HepG2 (cell line): ENCODE data around the gene B4GALT5. TPM values are rescaled to one million over a fixed set of nuclear protein-coding genes. Genes with fewer than 3 reads are reported as not detected.
A peak's percentile ranks its signal among the peaks of the same experiment; 100 is the strongest.

Experiments used
- KDM6A ChIP-seq: IDR thresholded peaks from 2 replicates; pipeline ENCODE4 v1.6.1; 2016; ENCODE audit warnings: low read depth
- NCOA2 ChIP-seq: sonication (generic); formaldehyde crosslinking; IDR thresholded peaks from 2 replicates; pipeline ENCODE4 v1.8.0; 2022; ENCODE audit warnings: inconsistent platforms
- SKI ChIP-seq: fragments of 450-650 bp; IDR thresholded peaks from one replicate; pipeline ENCODE4 v1.6.1; 2018; ENCODE audit warnings: mild to moderate bottlenecking; ENCODE audit not compliant: partially characterized antibody
- SMC3 ChIP-seq: IDR thresholded peaks from 2 replicates; pipeline ENCODE4 v1.6.1; 2011; ENCODE audit warnings: low read length, improper control_type of control experiment
- TEAD3 ChIP-seq: optimal IDR thresholded peaks from 2 replicates; pipeline ENCODE3; 2016; ENCODE audit warnings: borderline replicate concordance
- U2AF2 ChIP-seq: fragments of 200-400 bp; formaldehyde crosslinking; IDR thresholded peaks from 2 replicates; pipeline ENCODE4 v1.6.1; 2017; ENCODE audit warnings: low read depth, mild to moderate bottlenecking, low read length
- ZNF589 ChIP-seq: sonication (generic); formaldehyde crosslinking; conservative IDR thresholded peaks from 2 replicates; pipeline ENCODE4 v1.8.0; 2022; ENCODE audit warnings: mild to moderate bottlenecking, moderate library complexity, missing genetic modification reagents
- ZSCAN12 ChIP-seq: sonication (generic); formaldehyde crosslinking; IDR thresholded peaks from 2 replicates; pipeline ENCODE4 v1.9.0; 2021; ENCODE audit warnings: mild to moderate bottlenecking, missing genetic modification reagents
- polyA plus RNA-seq, 8 experiments: library from polyadenylated mRNA; depleted of rRNA in 3 of 8; stranded (reverse) in 7 of 8; unstranded in 1 of 8; fragments of >200 nt; fragmentation: Illumina TruSeq in 4 of 8; extraction: Trizol in 4 of 8; gene quantifications; 2 replicates each; pipeline versions ENCODE4 v1.2.1 to v1.2.3, GENCODE V29; 2011 to 2016; ENCODE audit warnings: low read depth in 4 of 8, missing spikeins in 1 of 8, mixed read lengths in 1 of 8; ENCODE audit not compliant: insufficient read depth in 1 of 8
- total RNA-seq, 5 experiments: library from RNA; depleted of rRNA; stranded (reverse); fragments of >200 nt; fragmentation: Illumina TruSeq; extraction: Trizol; gene quantifications; 2 replicates each; pipeline ENCODE4 v1.2.3, GENCODE V29; 2016; ENCODE audit warnings: low read depth in 1 of 5
- TF ChIP-seq, protein P1 (sequence below): sonication (generic); formaldehyde crosslinking; IDR thresholded peaks from 2 replicates; pipeline ENCODE4 v1.4.0; 2020; ENCODE audit warnings: missing genetic modification reagents, borderline replicate concordance
- TF ChIP-seq, protein P2 (sequence below): sonication (generic); formaldehyde crosslinking; conservative IDR thresholded peaks from 2 replicates; pipeline ENCODE4 v1.4.0; 2020; ENCODE audit warnings: mild to moderate bottlenecking, missing genetic modification reagents, moderate library complexity
- TF ChIP-seq, protein P3 (sequence below): sonication (generic); formaldehyde crosslinking; IDR thresholded peaks from 2 replicates; pipeline ENCODE4 v1.4.0; 2020; ENCODE audit warnings: missing genetic modification reagents, mild to moderate bottlenecking, borderline replicate concordance
- TF ChIP-seq, protein P4 (sequence below): sonication (generic); formaldehyde crosslinking; conservative IDR thresholded peaks from 2 replicates; pipeline ENCODE4 v1.8.0; 2022; ENCODE audit warnings: low read depth, missing genetic modification reagents
- TF ChIP-seq, protein P5 (sequence below): sonication (generic); formaldehyde crosslinking; IDR thresholded peaks from 2 replicates; pipeline ENCODE4 v1.4.0; 2020; ENCODE audit warnings: missing genetic modification reagents

Gene B4GALT5
- total and polyA plus RNA-seq, 2 of the 13 experiments (the other 11 are each of a cell fraction or from before 2014, with no cell fraction given) = 27.3 to 30.9 TPM

DNA sequence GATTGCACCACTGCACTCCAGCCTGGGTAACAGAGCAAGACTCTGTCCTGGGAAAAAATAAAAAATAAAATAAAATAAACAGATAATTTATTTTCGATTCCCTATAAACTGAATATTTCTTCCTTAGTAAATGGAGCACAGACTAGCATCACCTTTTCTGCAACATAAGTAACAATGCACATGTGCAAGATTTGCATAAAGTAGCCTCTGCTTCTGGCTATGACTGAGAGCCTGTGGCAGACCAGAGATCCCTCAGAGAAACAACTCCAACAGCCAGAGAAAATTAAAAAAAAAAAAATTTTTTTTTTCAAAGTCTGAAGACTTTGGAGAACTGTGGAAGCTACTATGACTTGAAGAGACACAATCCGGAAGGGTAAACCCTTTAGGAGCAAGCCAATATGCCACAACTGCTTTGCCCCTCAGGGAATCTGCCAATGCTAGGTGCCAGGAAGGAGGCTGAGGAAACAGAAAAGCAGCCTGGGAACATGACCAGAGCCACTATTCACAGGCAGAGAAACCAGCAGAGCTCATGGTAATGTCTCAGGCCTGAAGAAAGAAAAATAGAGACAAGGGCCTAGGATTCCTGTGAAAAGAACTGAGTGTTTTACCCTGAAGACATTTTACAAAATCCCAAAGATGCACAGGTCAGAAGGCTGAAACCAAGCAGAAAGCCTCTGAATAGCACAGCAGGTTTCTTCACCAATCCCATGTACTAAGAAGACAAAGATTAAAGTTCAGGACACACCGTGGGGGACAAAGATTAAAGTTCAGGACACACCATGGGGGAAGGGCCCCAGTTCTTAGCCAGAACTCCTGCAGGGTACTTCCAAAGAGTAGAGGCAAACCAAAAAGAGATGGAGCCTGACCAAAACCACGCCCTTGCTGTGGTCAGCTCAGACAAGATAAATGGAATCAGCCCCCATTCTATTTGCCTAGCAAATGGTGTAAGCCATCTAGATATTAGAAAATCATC is 25.8 kb downstream of the B4GALT5 start (continued):
- TF ChIP-seq, protein P1, sequence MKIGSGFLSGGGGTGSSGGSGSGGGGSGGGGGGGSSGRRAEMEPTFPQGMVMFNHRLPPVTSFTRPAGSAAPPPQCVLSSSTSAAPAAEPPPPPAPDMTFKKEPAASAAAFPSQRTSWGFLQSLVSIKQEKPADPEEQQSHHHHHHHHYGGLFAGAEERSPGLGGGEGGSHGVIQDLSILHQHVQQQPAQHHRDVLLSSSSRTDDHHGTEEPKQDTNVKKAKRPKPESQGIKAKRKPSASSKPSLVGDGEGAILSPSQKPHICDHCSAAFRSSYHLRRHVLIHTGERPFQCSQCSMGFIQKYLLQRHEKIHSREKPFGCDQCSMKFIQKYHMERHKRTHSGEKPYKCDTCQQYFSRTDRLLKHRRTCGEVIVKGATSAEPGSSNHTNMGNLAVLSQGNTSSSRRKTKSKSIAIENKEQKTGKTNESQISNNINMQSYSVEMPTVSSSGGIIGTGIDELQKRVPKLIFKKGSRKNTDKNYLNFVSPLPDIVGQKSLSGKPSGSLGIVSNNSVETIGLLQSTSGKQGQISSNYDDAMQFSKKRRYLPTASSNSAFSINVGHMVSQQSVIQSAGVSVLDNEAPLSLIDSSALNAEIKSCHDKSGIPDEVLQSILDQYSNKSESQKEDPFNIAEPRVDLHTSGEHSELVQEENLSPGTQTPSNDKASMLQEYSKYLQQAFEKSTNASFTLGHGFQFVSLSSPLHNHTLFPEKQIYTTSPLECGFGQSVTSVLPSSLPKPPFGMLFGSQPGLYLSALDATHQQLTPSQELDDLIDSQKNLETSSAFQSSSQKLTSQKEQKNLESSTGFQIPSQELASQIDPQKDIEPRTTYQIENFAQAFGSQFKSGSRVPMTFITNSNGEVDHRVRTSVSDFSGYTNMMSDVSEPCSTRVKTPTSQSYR = peak; percentile 95
- TF ChIP-seq, protein P2, sequence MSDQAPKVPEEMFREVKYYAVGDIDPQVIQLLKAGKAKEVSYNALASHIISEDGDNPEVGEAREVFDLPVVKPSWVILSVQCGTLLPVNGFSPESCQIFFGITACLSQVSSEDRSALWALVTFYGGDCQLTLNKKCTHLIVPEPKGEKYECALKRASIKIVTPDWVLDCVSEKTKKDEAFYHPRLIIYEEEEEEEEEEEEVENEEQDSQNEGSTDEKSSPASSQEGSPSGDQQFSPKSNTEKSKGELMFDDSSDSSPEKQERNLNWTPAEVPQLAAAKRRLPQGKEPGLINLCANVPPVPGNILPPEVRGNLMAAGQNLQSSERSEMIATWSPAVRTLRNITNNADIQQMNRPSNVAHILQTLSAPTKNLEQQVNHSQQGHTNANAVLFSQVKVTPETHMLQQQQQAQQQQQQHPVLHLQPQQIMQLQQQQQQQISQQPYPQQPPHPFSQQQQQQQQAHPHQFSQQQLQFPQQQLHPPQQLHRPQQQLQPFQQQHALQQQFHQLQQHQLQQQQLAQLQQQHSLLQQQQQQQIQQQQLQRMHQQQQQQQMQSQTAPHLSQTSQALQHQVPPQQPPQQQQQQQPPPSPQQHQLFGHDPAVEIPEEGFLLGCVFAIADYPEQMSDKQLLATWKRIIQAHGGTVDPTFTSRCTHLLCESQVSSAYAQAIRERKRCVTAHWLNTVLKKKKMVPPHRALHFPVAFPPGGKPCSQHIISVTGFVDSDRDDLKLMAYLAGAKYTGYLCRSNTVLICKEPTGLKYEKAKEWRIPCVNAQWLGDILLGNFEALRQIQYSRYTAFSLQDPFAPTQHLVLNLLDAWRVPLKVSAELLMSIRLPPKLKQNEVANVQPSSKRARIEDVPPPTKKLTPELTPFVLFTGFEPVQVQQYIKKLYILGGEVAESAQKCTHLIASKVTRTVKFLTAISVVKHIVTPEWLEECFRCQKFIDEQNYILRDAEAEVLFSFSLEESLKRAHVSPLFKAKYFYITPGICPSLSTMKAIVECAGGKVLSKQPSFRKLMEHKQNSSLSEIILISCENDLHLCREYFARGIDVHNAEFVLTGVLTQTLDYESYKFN = peak; percentile 71
- 0 out of 2 replicates have a peak, but pooled peaks have one; percentile 51 for TF ChIP-seq ZSCAN12 (CRISPR knock-in tag)
- no peak for TF ChIP-seq U2AF2
- TF ChIP-seq NCOA2 (CRISPR knock-in tag) = peak; percentile 44; the same call in 1 of the 2 replicates
- TF ChIP-seq KDM6A (CRISPR knock-in tag) = 0 out of 2 replicates have a peak, but pooled peaks have one; percentile 48
- TF ChIP-seq TEAD3 (CRISPR knock-in tag) = peak; percentile 18
- TF ChIP-seq, protein P3, sequence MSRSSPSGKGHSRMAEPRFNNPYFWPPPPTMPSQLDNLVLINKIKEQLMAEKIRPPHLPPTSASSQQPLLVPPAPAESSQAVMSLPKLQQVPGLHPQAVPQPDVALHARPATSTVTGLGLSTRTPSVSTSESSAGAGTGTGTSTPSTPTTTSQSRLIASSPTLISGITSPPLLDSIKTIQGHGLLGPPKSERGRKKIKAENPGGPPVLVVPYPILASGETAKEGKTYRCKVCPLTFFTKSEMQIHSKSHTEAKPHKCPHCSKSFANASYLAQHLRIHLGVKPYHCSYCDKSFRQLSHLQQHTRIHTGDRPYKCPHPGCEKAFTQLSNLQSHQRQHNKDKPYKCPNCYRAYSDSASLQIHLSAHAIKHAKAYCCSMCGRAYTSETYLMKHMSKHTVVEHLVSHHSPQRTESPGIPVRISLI (CRISPR knock-in tag) = no peak
- TF ChIP-seq, protein P4, sequence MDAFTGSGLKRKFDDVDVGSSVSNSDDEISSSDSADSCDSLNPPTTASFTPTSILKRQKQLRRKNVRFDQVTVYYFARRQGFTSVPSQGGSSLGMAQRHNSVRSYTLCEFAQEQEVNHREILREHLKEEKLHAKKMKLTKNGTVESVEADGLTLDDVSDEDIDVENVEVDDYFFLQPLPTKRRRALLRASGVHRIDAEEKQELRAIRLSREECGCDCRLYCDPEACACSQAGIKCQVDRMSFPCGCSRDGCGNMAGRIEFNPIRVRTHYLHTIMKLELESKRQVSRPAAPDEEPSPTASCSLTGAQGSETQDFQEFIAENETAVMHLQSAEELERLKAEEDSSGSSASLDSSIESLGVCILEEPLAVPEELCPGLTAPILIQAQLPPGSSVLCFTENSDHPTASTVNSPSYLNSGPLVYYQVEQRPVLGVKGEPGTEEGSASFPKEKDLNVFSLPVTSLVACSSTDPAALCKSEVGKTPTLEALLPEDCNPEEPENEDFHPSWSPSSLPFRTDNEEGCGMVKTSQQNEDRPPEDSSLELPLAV = no peak
- TF ChIP-seq ZNF589 (CRISPR knock-in tag) = no peak
- no peak for TF ChIP-seq SKI
- TF ChIP-seq, protein P5, sequence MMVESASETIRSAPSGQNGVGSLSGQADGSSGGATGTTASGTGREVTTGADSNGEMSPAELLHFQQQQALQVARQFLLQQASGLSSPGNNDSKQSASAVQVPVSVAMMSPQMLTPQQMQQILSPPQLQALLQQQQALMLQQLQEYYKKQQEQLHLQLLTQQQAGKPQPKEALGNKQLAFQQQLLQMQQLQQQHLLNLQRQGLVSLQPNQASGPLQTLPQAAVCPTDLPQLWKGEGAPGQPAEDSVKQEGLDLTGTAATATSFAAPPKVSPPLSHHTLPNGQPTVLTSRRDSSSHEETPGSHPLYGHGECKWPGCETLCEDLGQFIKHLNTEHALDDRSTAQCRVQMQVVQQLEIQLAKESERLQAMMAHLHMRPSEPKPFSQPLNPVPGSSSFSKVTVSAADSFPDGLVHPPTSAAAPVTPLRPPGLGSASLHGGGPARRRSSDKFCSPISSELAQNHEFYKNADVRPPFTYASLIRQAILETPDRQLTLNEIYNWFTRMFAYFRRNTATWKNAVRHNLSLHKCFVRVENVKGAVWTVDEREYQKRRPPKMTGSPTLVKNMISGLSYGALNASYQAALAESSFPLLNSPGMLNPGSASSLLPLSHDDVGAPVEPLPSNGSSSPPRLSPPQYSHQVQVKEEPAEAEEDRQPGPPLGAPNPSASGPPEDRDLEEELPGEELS (CRISPR knock-in tag) = peak; percentile 32; the same call in 1 of the 2 replicates
- peak; percentile 14; the same call in 1 of the 2 replicates for TF ChIP-seq SMC3
